Measurements from ENCODE around the gene CAMSAP1. TPM values are rescaled to one million over a fixed set of nuclear protein-coding genes. Genes with fewer than 3 reads are reported as not detected.

CAMSAP1 gene
- total and polyA plus RNA-seq, 9 of the 15 experiments (the other 6 are each of a cell fraction or from before 2014, with no cell fraction given), result 1.5 to 28.8 (median 14.3) TPM

DNA sequence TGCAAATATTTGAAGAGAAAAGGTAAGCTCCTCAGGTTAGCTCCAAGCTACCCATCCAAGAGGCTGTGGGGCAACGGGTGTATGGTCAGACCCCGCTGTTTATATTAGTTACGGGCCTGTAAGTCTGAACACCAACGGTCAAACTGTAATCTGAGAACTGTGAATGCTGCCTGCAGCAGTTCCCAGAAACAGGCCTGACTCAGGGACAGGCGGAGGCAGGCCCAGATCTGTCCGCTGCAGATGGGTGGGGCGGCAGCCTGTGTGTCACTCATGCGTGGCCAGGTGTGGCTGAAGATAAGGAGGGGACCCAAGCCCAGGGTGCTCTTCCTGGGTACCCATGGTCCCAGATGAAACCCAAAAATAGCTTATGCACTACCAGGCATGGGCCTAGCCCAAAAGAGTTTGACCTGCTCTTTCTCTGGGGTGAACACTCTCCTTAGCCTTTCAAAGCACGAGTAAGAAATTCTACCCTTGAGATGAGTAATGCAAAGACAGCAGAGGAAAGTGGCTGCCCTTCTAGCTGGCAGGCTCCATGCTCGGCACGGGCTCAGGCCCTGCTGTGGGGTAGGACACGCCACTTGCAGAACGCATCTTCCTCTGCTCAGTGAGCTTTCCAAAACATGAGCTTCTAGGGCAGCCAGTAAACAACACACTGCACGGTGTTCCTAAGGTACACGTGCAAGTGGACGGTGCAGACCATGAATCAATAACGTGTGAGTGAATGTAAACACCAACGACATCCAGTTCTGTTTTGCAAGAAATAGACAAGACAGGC, 44.7 kb upstream of the CAMSAP1 start (continued):
- TF ChIP-seq, protein P1, sequence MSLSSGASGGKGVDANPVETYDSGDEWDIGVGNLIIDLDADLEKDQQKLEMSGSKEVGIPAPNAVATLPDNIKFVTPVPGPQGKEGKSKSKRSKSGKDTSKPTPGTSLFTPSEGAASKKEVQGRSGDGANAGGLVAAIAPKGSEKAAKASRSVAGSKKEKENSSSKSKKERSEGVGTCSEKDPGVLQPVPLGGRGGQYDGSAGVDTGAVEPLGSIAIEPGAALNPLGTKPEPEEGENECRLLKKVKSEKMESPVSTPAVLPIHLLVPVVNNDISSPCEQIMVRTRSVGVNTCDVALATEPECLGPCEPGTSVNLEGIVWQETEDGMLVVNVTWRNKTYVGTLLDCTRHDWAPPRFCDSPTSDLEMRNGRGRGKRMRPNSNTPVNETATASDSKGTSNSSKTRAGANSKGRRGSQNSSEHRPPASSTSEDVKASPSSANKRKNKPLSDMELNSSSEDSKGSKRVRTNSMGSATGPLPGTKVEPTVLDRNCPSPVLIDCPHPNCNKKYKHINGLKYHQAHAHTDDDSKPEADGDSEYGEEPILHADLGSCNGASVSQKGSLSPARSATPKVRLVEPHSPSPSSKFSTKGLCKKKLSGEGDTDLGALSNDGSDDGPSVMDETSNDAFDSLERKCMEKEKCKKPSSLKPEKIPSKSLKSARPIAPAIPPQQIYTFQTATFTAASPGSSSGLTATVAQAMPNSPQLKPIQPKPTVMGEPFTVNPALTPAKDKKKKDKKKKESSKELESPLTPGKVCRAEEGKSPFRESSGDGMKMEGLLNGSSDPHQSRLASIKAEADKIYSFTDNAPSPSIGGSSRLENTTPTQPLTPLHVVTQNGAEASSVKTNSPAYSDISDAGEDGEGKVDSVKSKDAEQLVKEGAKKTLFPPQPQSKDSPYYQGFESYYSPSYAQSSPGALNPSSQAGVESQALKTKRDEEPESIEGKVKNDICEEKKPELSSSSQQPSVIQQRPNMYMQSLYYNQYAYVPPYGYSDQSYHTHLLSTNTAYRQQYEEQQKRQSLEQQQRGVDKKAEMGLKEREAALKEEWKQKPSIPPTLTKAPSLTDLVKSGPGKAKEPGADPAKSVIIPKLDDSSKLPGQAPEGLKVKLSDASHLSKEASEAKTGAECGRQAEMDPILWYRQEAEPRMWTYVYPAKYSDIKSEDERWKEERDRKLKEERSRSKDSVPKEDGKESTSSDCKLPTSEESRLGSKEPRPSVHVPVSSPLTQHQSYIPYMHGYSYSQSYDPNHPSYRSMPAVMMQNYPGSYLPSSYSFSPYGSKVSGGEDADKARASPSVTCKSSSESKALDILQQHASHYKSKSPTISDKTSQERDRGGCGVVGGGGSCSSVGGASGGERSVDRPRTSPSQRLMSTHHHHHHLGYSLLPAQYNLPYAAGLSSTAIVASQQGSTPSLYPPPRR (CRISPR knock-in tag; IDR thresholded peaks at IDR 0.05; ENCODE audit: borderline replicate concordance), result peak; percentile 52; the same call in 1 of the 2 replicates
- TF ChIP-seq FOXJ2 (tag; IDR thresholded peaks at IDR 0.05), result peak; percentile 62; the same call in 1 of the 2 replicates
- TF ChIP-seq, protein P2, sequence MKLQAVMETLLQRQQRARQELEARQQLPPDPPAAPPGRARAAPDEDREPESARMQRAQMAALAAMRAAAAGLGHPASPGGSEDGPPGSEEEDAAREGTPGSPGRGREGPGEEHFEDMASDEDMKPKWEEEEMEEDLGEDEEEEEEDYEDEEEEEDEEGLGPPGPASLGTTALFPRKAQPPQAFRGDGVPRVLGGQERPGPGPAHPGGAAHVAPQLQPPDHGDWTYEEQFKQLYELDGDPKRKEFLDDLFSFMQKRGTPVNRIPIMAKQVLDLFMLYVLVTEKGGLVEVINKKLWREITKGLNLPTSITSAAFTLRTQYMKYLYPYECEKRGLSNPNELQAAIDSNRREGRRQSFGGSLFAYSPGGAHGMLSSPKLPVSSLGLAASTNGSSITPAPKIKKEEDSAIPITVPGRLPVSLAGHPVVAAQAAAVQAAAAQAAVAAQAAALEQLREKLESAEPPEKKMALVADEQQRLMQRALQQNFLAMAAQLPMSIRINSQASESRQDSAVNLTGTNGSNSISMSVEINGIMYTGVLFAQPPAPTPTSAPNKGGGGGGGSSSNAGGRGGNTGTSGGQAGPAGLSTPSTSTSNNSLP (IDR thresholded peaks at IDR 0.05; ENCODE audit: borderline replicate concordance, low read depth, low read length), result peak; percentile 85; the same call in 1 of the 2 replicates
- TF ChIP-seq, protein P3, sequence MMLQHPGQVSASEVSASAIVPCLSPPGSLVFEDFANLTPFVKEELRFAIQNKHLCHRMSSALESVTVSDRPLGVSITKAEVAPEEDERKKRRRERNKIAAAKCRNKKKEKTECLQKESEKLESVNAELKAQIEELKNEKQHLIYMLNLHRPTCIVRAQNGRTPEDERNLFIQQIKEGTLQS (IDR thresholded peaks at IDR 0.05), result no peak
- TF ChIP-seq, protein P3 (CRISPR knock-in tag; conservative IDR thresholded peaks at IDR 0.05), result peak; percentile 89; the same call in 1 of the 2 replicates
- peak; percentile 8; the same call in 1 of the 2 replicates for TF ChIP-seq CAMTA2 (CRISPR knock-in tag; conservative IDR thresholded peaks at IDR 0.05)
- peak; percentile 90 for TF ChIP-seq HDAC2 (IDR thresholded peaks at IDR 0.05)
- 0 out of 2 replicates have a peak, but pooled peaks have one; percentile 24 for TF ChIP-seq NR2C2 (CRISPR knock-in tag; IDR thresholded peaks at IDR 0.05)
- no peak for TF ChIP-seq NR2C2 (tag; IDR thresholded peaks at IDR 0.05)
- peak; percentile 29; the same call in 1 of the 2 replicates for TF ChIP-seq ZNF134 (CRISPR knock-in tag; conservative IDR thresholded peaks at IDR 0.05)
- TF ChIP-seq TCFL5 (CRISPR knock-in tag; conservative IDR thresholded peaks at IDR 0.05), result peak; percentile 37; the same call in 1 of the 2 replicates
- peak; percentile 95 for TF ChIP-seq ERF (CRISPR knock-in tag; IDR thresholded peaks at IDR 0.05)
- TF ChIP-seq STAT5B (CRISPR knock-in tag; IDR thresholded peaks at IDR 0.05), result no peak
- TF ChIP-seq ZNF197 (CRISPR knock-in tag; IDR thresholded peaks at IDR 0.05; ENCODE audit: low read depth), result peak; percentile 77
- TF ChIP-seq, protein P4, sequence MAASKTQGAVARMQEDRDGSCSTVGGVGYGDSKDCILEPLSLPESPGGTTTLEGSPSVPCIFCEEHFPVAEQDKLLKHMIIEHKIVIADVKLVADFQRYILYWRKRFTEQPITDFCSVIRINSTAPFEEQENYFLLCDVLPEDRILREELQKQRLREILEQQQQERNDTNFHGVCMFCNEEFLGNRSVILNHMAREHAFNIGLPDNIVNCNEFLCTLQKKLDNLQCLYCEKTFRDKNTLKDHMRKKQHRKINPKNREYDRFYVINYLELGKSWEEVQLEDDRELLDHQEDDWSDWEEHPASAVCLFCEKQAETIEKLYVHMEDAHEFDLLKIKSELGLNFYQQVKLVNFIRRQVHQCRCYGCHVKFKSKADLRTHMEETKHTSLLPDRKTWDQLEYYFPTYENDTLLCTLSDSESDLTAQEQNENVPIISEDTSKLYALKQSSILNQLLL (CRISPR knock-in tag; IDR thresholded peaks at IDR 0.05; ENCODE audit: borderline replicate concordance), result no peak
- TF ChIP-seq EP400 (IDR thresholded peaks at IDR 0.05), result no peak
- no peak for TF ChIP-seq ZFP30 (CRISPR knock-in tag; IDR thresholded peaks at IDR 0.05; ENCODE audit: borderline replicate concordance)
- no peak for TF ChIP-seq ZNF699 (CRISPR knock-in tag; IDR thresholded peaks at IDR 0.05; ENCODE audit: insufficient replicate concordance)
- no peak for TF ChIP-seq SRSF7 (optimal IDR thresholded peaks at IDR 0.05; ENCODE audit: low read depth, low read length)
